Measurements from ENCODE around the gene ZRANB2. TPM values are rescaled to one million over a fixed set of nuclear protein-coding genes. Genes with fewer than 3 reads are reported as not detected.

ZRANB2 gene
- total and polyA plus RNA-seq, 2 of the 4 experiments (the other 2 are of a cell fraction) = 23.7 to 67.2 TPM

DNA sequence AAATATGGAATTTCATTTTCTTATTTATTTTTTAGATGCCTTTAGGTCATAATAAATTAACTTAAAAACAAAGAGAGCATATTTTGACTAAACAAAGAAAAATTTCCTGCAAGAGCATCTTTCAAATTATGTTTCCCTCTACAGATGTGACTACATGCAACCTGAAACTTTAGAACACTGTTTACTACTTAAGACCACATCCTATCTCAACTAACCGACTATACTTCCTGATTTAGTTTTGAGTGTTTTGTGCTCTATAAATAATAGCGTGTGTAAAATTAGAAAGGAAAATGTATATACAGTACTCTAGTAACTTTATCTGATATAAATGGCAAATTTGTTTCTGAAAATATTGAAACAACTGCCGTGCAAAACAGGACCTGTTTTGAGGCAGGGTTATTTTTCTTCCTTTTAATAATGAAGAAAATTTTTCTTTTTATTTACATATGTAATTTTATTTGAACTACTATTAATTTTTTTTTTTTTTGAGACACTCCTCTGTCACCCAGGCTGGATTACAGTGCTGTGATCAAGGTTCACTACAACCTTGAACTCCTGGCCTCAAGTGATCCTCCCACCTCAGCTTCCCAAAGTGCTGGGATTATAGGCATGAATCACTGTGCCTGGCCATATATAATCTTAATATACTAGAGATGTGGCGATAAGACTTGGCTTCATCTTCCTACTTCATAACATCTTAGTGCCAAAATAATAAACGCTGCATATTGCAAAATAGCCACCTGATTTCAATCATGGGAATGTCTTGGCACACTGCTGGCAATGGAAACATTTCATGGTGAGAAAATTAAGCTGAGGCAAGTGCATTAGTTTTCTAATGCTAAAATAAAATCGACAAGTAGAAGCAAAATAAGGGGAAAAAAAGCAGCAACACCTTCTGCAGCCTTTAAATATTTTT, 12.3 kb downstream of the ZRANB2 start:
- Histone ChIP-seq H3K36me3 (ENCODE audit: control insufficient read depth, insufficient read depth, low read length) (peaks cover 42% of the 10 kb centered on the region), H3K18ac (ENCODE audit: low read depth, low read length) (no peak overlapping the region), H2AK9ac (replicated peaks; ENCODE audit: low read depth, low read length, poor library complexity) (no peak overlapping the region), H3K27me3 (ENCODE audit: control insufficient read depth, insufficient read depth, low read length) (no peaks in the 10 kb centered on the region), H4K5ac (ENCODE audit: low read depth, low read length) (no peak overlapping the region), H3K79me1 (ENCODE audit: low read depth in 1 of 2, low read length in 2 of 2) (peaks cover 16 to 24% of the 10 kb centered on the region in 2 experiments; a peak in 3 of 4 replicates), H2BK20ac (ENCODE audit: low read depth, low read length) (no peak overlapping the region), H3K56ac (ENCODE audit: extremely low read depth, insufficient read depth, low read length) (no peak overlapping the region), H3K14ac (replicated peaks; ENCODE audit: low read depth, low read length) (no peak overlapping the region), H2BK120ac (ENCODE audit: low read depth, low read length) (no peak overlapping the region), H4K20me1 (ENCODE audit: insufficient read depth, low read length) (no peaks in the 10 kb centered on the region), H3K4me1 (ENCODE audit: control insufficient read depth, insufficient read depth, low read length) (no peaks in the 10 kb centered on the region), H4K91ac (ENCODE audit: insufficient read depth, low read depth, low read length) (no peak overlapping the region), H2BK15ac (ENCODE audit: low read depth, low read length) (no peak overlapping the region), H2BK5ac (ENCODE audit: low read depth, low read length, poor library complexity, severe bottlenecking) (no peak overlapping the region), H3K4ac (ENCODE audit: low read depth, low read length) (no peak overlapping the region), H3K23ac (ENCODE audit: low read depth, low read length) (no peak overlapping the region), H2AK5ac (ENCODE audit: low read depth, low read length) (no peak overlapping the region), H3K9me3 (ENCODE audit: control insufficient read depth, insufficient read depth, low read length) (no peaks in the 10 kb centered on the region), H3K9ac (ENCODE audit: low read depth, low read length) (no peak overlapping the region), H3K4me2 (ENCODE audit: low read depth, low read length) (no peak overlapping the region), H3K9me1 (ENCODE audit: insufficient read depth, low read length) (no peaks in the 10 kb centered on the region), H4K8ac (ENCODE audit: low read depth in 2 of 2, low read length in 2 of 2) (no peak overlapping the region), H3K27ac (ENCODE audit: insufficient read depth, low read length) (no peak overlapping the region), H2AFZ (replicated peaks; ENCODE audit: low read length, poor library complexity) (no peak overlapping the region), H3K4me3 (ENCODE audit: insufficient read depth, low read depth, low read length) (no peak overlapping the region)
- dilution Hi-C loops (cut with HindIII; ENCODE audit: low sequenced_read_pairs, unreplicated experiment) = no loop called here
- CTCF ChIA-PET = no interaction called here
- POLR2A ChIA-PET (ENCODE audit: unreplicated experiment) = no interaction called here
- ATAC-seq (ENCODE audit: low read depth) (no peak), DNase-seq (no peak)
- in situ Hi-C loops (cut with MboI; ENCODE audit: low sequenced_read_pairs) = no loop called here
- intact Hi-C loops (cut with micrococcal nuclease) = loop anchor here (5.0 kb wide), 1 partner anchor 836 kb away; no protein-coding TSS in a partner anchor
- BruUV-seq (replicated peaks) = no TSS peak
- WGBS, 2 experiments (ENCODE audit: extremely low coverage in 2 of 2, insufficient read length in 1 of 2) = no CpG with 5 or more reads among the region's 6 CpGs
- no peak for TF ChIP-seq RFX5 (IDR thresholded peaks at IDR 0.05; ENCODE audit: low read depth, low read length)
- no peak for TF ChIP-seq RAD21 (IDR thresholded peaks at IDR 0.05; ENCODE audit: low read length)
- TF ChIP-seq BHLHE40 (IDR thresholded peaks at IDR 0.05; ENCODE audit: low read depth, low read length) = no peak
- TF ChIP-seq RCOR1 (IDR thresholded peaks at IDR 0.05; ENCODE audit: insufficient replicate concordance, low read length) = no peak
- no peak for TF ChIP-seq MAFK (IDR thresholded peaks at IDR 0.05; ENCODE audit: low read depth, low read length)
- TF ChIP-seq MAZ (IDR thresholded peaks at IDR 0.05; ENCODE audit: borderline replicate concordance, low read depth, low read length) = no peak
- TF ChIP-seq CEBPB (IDR thresholded peaks at IDR 0.05; ENCODE audit: low read depth, low read length) = no peak
- TF ChIP-seq, protein P1, sequence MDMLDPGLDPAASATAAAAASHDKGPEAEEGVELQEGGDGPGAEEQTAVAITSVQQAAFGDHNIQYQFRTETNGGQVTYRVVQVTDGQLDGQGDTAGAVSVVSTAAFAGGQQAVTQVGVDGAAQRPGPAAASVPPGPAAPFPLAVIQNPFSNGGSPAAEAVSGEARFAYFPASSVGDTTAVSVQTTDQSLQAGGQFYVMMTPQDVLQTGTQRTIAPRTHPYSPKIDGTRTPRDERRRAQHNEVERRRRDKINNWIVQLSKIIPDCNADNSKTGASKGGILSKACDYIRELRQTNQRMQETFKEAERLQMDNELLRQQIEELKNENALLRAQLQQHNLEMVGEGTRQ (IDR thresholded peaks at IDR 0.05; ENCODE audit: low read depth, low read length) = no peak
- TF ChIP-seq NFE2L2 (IDR thresholded peaks at IDR 0.05; ENCODE audit: low read depth, low read length) = no peak
- TF ChIP-seq POLR2A (IDR thresholded peaks at IDR 0.05; ENCODE audit: low read depth, low read length) = no peak
- TF ChIP-seq CHD1 (IDR thresholded peaks at IDR 0.05; ENCODE audit: low read depth, low read length) = no peak
- TF ChIP-seq SMC3 (IDR thresholded peaks at IDR 0.05; ENCODE audit: low read depth, low read length) = no peak
- TF ChIP-seq, protein P2, sequence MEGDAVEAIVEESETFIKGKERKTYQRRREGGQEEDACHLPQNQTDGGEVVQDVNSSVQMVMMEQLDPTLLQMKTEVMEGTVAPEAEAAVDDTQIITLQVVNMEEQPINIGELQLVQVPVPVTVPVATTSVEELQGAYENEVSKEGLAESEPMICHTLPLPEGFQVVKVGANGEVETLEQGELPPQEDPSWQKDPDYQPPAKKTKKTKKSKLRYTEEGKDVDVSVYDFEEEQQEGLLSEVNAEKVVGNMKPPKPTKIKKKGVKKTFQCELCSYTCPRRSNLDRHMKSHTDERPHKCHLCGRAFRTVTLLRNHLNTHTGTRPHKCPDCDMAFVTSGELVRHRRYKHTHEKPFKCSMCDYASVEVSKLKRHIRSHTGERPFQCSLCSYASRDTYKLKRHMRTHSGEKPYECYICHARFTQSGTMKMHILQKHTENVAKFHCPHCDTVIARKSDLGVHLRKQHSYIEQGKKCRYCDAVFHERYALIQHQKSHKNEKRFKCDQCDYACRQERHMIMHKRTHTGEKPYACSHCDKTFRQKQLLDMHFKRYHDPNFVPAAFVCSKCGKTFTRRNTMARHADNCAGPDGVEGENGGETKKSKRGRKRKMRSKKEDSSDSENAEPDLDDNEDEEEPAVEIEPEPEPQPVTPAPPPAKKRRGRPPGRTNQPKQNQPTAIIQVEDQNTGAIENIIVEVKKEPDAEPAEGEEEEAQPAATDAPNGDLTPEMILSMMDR (conservative IDR thresholded peaks at IDR 0.05; ENCODE audit: low read depth, low read length) = no peak
- TF ChIP-seq MXI1 (IDR thresholded peaks at IDR 0.05; ENCODE audit: borderline replicate concordance, low read depth, low read length) = no peak
- no peak for TF ChIP-seq FOS (IDR thresholded peaks at IDR 0.05; ENCODE audit: low read depth, low read length)
